PFSK-1 (cell line): ENCODE results near the gene RORB.

ENCODE experiments used
- FOXP2 ChIP-seq: optimal IDR thresholded peaks from 2 replicates; pipeline ENCODE3; 2011; ENCODE audit warnings: borderline replicate concordance, control low read depth, inconsistent platforms; ENCODE audit not compliant: insufficient read depth; ENCODE audit errors: extremely low read length, extremely low read depth
- POLR2AphosphoS5 ChIP-seq: IDR thresholded peaks from 2 replicates; pipeline ENCODE4 v1.6.1; 2012; ENCODE audit warnings: low read depth, mild to moderate bottlenecking, control low read depth, low read length, moderate library complexity
- REST ChIP-seq, 2 experiments: IDR thresholded peaks; 2 replicates each; pipeline versions ENCODE4 v1.6.1 to v1.8.0; 2011 to 2012; ENCODE audit warnings: low read depth in 2 of 2, low read length in 2 of 2, control low read depth in 1 of 2, inconsistent platforms in 1 of 2, mild to moderate bottlenecking in 1 of 2, moderate library complexity in 1 of 2; ENCODE audit not compliant: insufficient read depth in 1 of 2
- SIN3A ChIP-seq: IDR thresholded peaks from 2 replicates; pipeline ENCODE4 v1.6.1; 2012; ENCODE audit warnings: mild to moderate bottlenecking, low read length, moderate library complexity, borderline replicate concordance; ENCODE audit not compliant: insufficient read depth
- TAF1 ChIP-seq: IDR thresholded peaks from 2 replicates; pipeline ENCODE4 v1.6.1; 2012; ENCODE audit warnings: low read length, control low read depth, borderline replicate concordance; ENCODE audit not compliant: insufficient read depth

Gene RORB

GRCh38 chr9:74711341-74711740 lies 214.2 kb downstream of the RORB start:
- TF ChIP-seq POLR2AphosphoS5 (no peak), REST (IDR thresholded peaks at IDR 0.05; ENCODE audit: insufficient read depth in 1 of 2, low read depth in 2 of 2, low read length in 2 of 2) (no peak), SIN3A (no peak), TAF1 (no peak), FOXP2 (no peak)

- TF ChIP-seq SIN3A (no peak), FOXP2 (no peak), TAF1 (no peak), POLR2AphosphoS5 (no peak), REST (IDR thresholded peaks at IDR 0.05; ENCODE audit: insufficient read depth in 1 of 2, low read depth in 2 of 2, low read length in 2 of 2) (no peak)
Observed at GRCh38 chr9:74718709-74719108, 221.6 kb downstream of the RORB start.

GRCh38 chr9:74719306-74719705 lies 222.2 kb downstream of the RORB start:
- TF ChIP-seq FOXP2, result no peak

- TF ChIP-seq FOXP2 (no peak), REST (IDR thresholded peaks at IDR 0.05; ENCODE audit: insufficient read depth in 1 of 2, low read depth in 2 of 2, low read length in 2 of 2) (no peak), TAF1 (no peak), SIN3A (no peak), POLR2AphosphoS5 (no peak)
Observed at GRCh38 chr9:74721696-74722660, 224.8 kb downstream of the RORB start.

- TF ChIP-seq POLR2AphosphoS5 (no peak), TAF1 (no peak), FOXP2 (no peak), REST (IDR thresholded peaks at IDR 0.05; ENCODE audit: insufficient read depth in 1 of 2, low read depth in 2 of 2, low read length in 2 of 2) (no peak), SIN3A (no peak)
Observed at GRCh38 chr9:74724317-74724716, 227.2 kb downstream of the RORB start.
